IPS DF 6.9 (cell line): ENCODE data around the gene COPB1.

Experiments
- DNase-seq: peaks from one replicate; pipeline ENCODE4 v3.0.0-alpha.2; 2013; ENCODE audit warnings: low read depth, low spot score
- H3K27ac ChIP-seq: one replicate; pipeline ENCODE4 v1.5.1; 2013; ENCODE audit warnings: low read length, control low read depth
- H3K27me3 ChIP-seq: 2 replicates; pipeline ENCODE4 v1.6.1; 2013; ENCODE audit warnings: mild to moderate bottlenecking, low read length; ENCODE audit not compliant: control insufficient read depth, insufficient read depth
- H3K36me3 ChIP-seq: 2 replicates; pipeline ENCODE4 v1.6.1; 2013; ENCODE audit warnings: low read length; ENCODE audit not compliant: control insufficient read depth, insufficient read depth
- H3K4me1 ChIP-seq: 2 replicates; pipeline ENCODE4 v1.6.1; 2013; ENCODE audit warnings: low read length; ENCODE audit not compliant: control insufficient read depth, insufficient read depth
- H3K4me3 ChIP-seq: 2 replicates; pipeline ENCODE4 v1.5.1; 2013; ENCODE audit warnings: mild to moderate bottlenecking, low read length
- H3K9me3 ChIP-seq: 2 replicates; pipeline ENCODE4 v1.6.1; 2013; ENCODE audit warnings: low read length, inconsistent platforms; ENCODE audit not compliant: control insufficient read depth, insufficient read depth
- WGBS: extraction: QIAGEN DNeasy Blood & Tissue Kit; methylation state at CpG from one replicate; pipeline ENCODE4 v1.1.7; 2013; ENCODE audit warnings: mixed read lengths, missing lambda C conversion rate; ENCODE audit not compliant: insufficient read length, insufficient coverage; 5-methylcytosine and 5-hydroxymethylcytosine counted together

COPB1 gene

GRCh38 chr11:14499560-14500180 lies at the start of gene COPB1:
COPB1 (minus strand) TSS chr11:14499811; CDS start chr11:14498928, 883 bp downstream.
- no CpG with 5 or more reads among the region's 37 CpGs for WGBS
- DNase-seq = peak; percentile 75
- Histone ChIP-seq H3K9me3 (no peaks in the 10 kb centered on the region), H3K27me3 (no peaks in the 10 kb centered on the region), H3K4me3 (peak within 1 kb of the TSS; percentile 99), H3K36me3 (no peaks in the 10 kb centered on the region; the same call in 1 of the 2 replicates), H3K4me1 (no peaks in the 10 kb centered on the region), H3K27ac (no peak within 1 kb of the TSS)

- Histone ChIP-seq H3K27me3 (no peaks in the 10 kb centered on the region), H3K9me3 (no peaks in the 10 kb centered on the region), H3K27ac (no peak overlapping the region), H3K4me3 (no peak overlapping the region), H3K4me1 (no peaks in the 10 kb centered on the region; the same call in 1 of the 2 replicates), H3K36me3 (no peaks in the 10 kb centered on the region)
- no peak for DNase-seq
- no CpG with 5 or more reads among the region's 2 CpGs for WGBS
Measured at GRCh38 chr11:14547440-14547839, 47.8 kb upstream of the COPB1 start.

- H3K36me3 ChIP-seq = no peaks in the 10 kb centered on the region
- no peaks in the 10 kb centered on the region for H3K9me3 ChIP-seq
- DNase-seq = no peak
- no peak overlapping the region for H3K4me3 ChIP-seq
- no peaks in the 10 kb centered on the region; the same call in 1 of the 2 replicates for H3K4me1 ChIP-seq
- H3K27ac ChIP-seq = no peak overlapping the region
- H3K27me3 ChIP-seq = no peaks in the 10 kb centered on the region
Measured at GRCh38 chr11:14546672-14547071, 47.1 kb upstream of the COPB1 start.

- no peaks in the 10 kb centered on the region for H3K27me3 ChIP-seq
- no peaks in the 10 kb centered on the region for H3K9me3 ChIP-seq
- no peaks in the 10 kb centered on the region for H3K36me3 ChIP-seq
- no peaks in the 10 kb centered on the region; the same call in 1 of the 2 replicates for H3K4me1 ChIP-seq
- H3K27ac ChIP-seq = no peak overlapping the region
- no peak for DNase-seq
- no peak overlapping the region for H3K4me3 ChIP-seq
- WGBS = no CpG with 5 or more reads among the region's 3 CpGs
Measured at GRCh38 chr11:14544611-14545010, 45.0 kb upstream of the COPB1 start.

GRCh38 chr11:14543260-14543659 lies 43.6 kb upstream of the COPB1 start:
- Histone ChIP-seq H3K27ac (no peak overlapping the region), H3K4me3 (no peak overlapping the region), H3K9me3 (no peaks in the 10 kb centered on the region), H3K4me1 (no peaks in the 10 kb centered on the region; the same call in 1 of the 2 replicates), H3K27me3 (no peaks in the 10 kb centered on the region), H3K36me3 (no peaks in the 10 kb centered on the region)
- WGBS = no CpG with 5 or more reads among the region's 1 CpG
- DNase-seq = no peak

- H3K27me3 ChIP-seq = no peaks in the 10 kb centered on the region
- H3K9me3 ChIP-seq = no peaks in the 10 kb centered on the region
- no peaks in the 10 kb centered on the region; the same call in 1 of the 2 replicates for H3K4me1 ChIP-seq
- no peak overlapping the region for H3K27ac ChIP-seq
- H3K36me3 ChIP-seq = no peaks in the 10 kb centered on the region
- DNase-seq = no peak
- no peak overlapping the region for H3K4me3 ChIP-seq
Measured at GRCh38 chr11:14542324-14542723, 42.7 kb upstream of the COPB1 start.

GRCh38 chr11:14541192-14541947 lies 41.8 kb upstream of the COPB1 start:
- WGBS = no CpG with 5 or more reads among the region's 6 CpGs

GRCh38 chr11:14539982-14540421 lies 40.4 kb upstream of the COPB1 start:
- no CpG with 5 or more reads among the region's 4 CpGs for WGBS
- Histone ChIP-seq H3K27ac (no peak overlapping the region), H3K4me1 (no peaks in the 10 kb centered on the region), H3K9me3 (no peaks in the 10 kb centered on the region), H3K36me3 (no peaks in the 10 kb centered on the region), H3K4me3 (no peak overlapping the region), H3K27me3 (no peaks in the 10 kb centered on the region)
- DNase-seq = no peak

More at GRCh38 chr11:14541192-14541947, 41.8 kb upstream of the COPB1 start:
- no peaks in the 10 kb centered on the region for H3K36me3 ChIP-seq
- no peaks in the 10 kb centered on the region; the same call in 1 of the 2 replicates for H3K4me1 ChIP-seq
- no peaks in the 10 kb centered on the region for H3K27me3 ChIP-seq
- DNase-seq = no peak
- H3K9me3 ChIP-seq = no peaks in the 10 kb centered on the region
- H3K4me3 ChIP-seq = no peak overlapping the region
- H3K27ac ChIP-seq = no peak overlapping the region

GRCh38 chr11:14538926-14539554 lies 39.4 kb upstream of the COPB1 start:
- Histone ChIP-seq H3K4me1 (no peaks in the 10 kb centered on the region), H3K27me3 (no peaks in the 10 kb centered on the region), H3K4me3 (no peak overlapping the region), H3K27ac (no peak overlapping the region), H3K9me3 (no peaks in the 10 kb centered on the region), H3K36me3 (no peaks in the 10 kb centered on the region)
- DNase-seq = no peak
- WGBS = no CpG with 5 or more reads among the region's 3 CpGs

- Histone ChIP-seq H3K27ac (no peak overlapping the region), H3K4me3 (no peak overlapping the region), H3K36me3 (no peaks in the 10 kb centered on the region), H3K4me1 (no peaks in the 10 kb centered on the region), H3K9me3 (no peaks in the 10 kb centered on the region), H3K27me3 (no peaks in the 10 kb centered on the region)
- no CpG with 5 or more reads among the region's 6 CpGs for WGBS
- no peak for DNase-seq
Measured at GRCh38 chr11:14538271-14538925, 38.8 kb upstream of the COPB1 start.
